Measurements from ENCODE around the gene IKZF2.

IKZF2 gene

GRCh38 chr2:213068676-213069359 is 82.6 kb downstream of the IKZF2 start:
- no peak for TF ChIP-seq CTCF (IDR thresholded peaks at IDR 0.05; ENCODE audit: low read depth, low read length, missing control alignments)
- in situ Hi-C loops (cut with HindIII; ENCODE audit: low sequenced_read_pairs), result no loop called here
- DNase-seq (ENCODE audit: low read depth), result no peak
- no peak overlapping the region for H3K4me3 ChIP-seq (ENCODE audit: low read depth, low read length)

- DNase-seq (ENCODE audit: low read depth), result no peak
- H3K4me3 ChIP-seq (ENCODE audit: low read depth, low read length), result no peak overlapping the region
- in situ Hi-C loops (cut with HindIII; ENCODE audit: low sequenced_read_pairs), result no loop called here
- TF ChIP-seq CTCF (IDR thresholded peaks at IDR 0.05; ENCODE audit: low read depth, low read length, missing control alignments), result no peak
Measured at GRCh38 chr2:213067888-213068287, 83.5 kb downstream of the IKZF2 start.

- no peak for DNase-seq (ENCODE audit: low read depth)
- in situ Hi-C loops (cut with HindIII; ENCODE audit: low sequenced_read_pairs), result no loop called here
- TF ChIP-seq CTCF (IDR thresholded peaks at IDR 0.05; ENCODE audit: low read depth, low read length, missing control alignments), result no peak
- no peak overlapping the region for H3K4me3 ChIP-seq (ENCODE audit: low read depth, low read length)
Measured at GRCh38 chr2:213066443-213066743, 85.0 kb downstream of the IKZF2 start.

- H3K4me3 ChIP-seq (ENCODE audit: low read depth, low read length), result no peak overlapping the region
- no peak for TF ChIP-seq CTCF (IDR thresholded peaks at IDR 0.05; ENCODE audit: low read depth, low read length, missing control alignments)
- DNase-seq (ENCODE audit: low read depth), result peak; percentile 29
- in situ Hi-C loops (cut with HindIII; ENCODE audit: low sequenced_read_pairs), result no loop called here
Measured at GRCh38 chr2:213065583-213066442, 85.6 kb downstream of the IKZF2 start.

- in situ Hi-C loops (cut with HindIII; ENCODE audit: low sequenced_read_pairs), result no loop called here
- no peak for TF ChIP-seq CTCF (IDR thresholded peaks at IDR 0.05; ENCODE audit: low read depth, low read length, missing control alignments)
- no peak for DNase-seq (ENCODE audit: low read depth)
- H3K4me3 ChIP-seq (ENCODE audit: low read depth, low read length), result no peak overlapping the region
Measured at GRCh38 chr2:213064099-213064498, 87.3 kb downstream of the IKZF2 start.

GRCh38 chr2:213057977-213058376 is 93.4 kb downstream of the IKZF2 start:
- DNase-seq (ENCODE audit: low read depth), result no peak
- no peak for TF ChIP-seq CTCF (IDR thresholded peaks at IDR 0.05; ENCODE audit: low read depth, low read length, missing control alignments)
- no peak overlapping the region for H3K4me3 ChIP-seq (ENCODE audit: low read depth, low read length)
- in situ Hi-C loops (cut with HindIII; ENCODE audit: low sequenced_read_pairs), result no loop called here

Data from astrocyte of the cerebellum (primary cell).